ENCODE data around the gene BIVM. TPM values are rescaled to one million over a fixed set of nuclear protein-coding genes. Genes with fewer than 3 reads are reported as not detected.

Gene BIVM
- polyA plus RNA-seq, 2 donors, result 4.4 to 8.3 TPM

Other genes starting within 250 kb of the BIVM start
- 10 to 100 TPM; 15.2 to 17.1 TPM for gene TPP2, start 202.1 kb upstream of the BIVM start, polyA plus RNA-seq
- gene METTL21C, start 104.1 kb upstream of the BIVM start, polyA plus RNA-seq, result not detected
- gene TEX30, start 25.3 kb upstream of the BIVM start, polyA plus RNA-seq, result 10 to 100 TPM; 10.3 to 15.7 TPM
- gene POGLUT2, start 143 bp upstream of the BIVM start, polyA plus RNA-seq, result 1 to 10 TPM in 1 of 2 donors, under 1 TPM in 1; 0.61 to 1.5 TPM
- gene ERCC5, start 46.9 kb downstream of the BIVM start, polyA plus RNA-seq, result 10 to 100 TPM; 29.7 to 61.4 TPM

Measured in esophagus (tissue), 2 donors.